HEK293 (cell line): ENCODE measurements around the gene LIMCH1.

Source experiments
- CTCF ChIA-PET: fragments of 350-600 bp; formaldehyde crosslinking; extraction: SDS; loops from one replicate; lab custom pipeline; 2021; ENCODE audit warnings: antibody characterized with exemption; lab: Yijun Ruan, JAX
- POLR2A ChIA-PET: fragments of 300-600 bp; formaldehyde crosslinking; extraction: SDS; loops from one replicate; lab custom pipeline; 2020; ENCODE audit warnings: antibody characterized with exemption, inconsistent platforms; lab: Yijun Ruan, JAX
- H3K27ac ChIP-seq: fragments of 200-500 bp; sonication (Bioruptor generic); 2 replicates; pipeline ENCODE4 v1.5.1; 2014; ENCODE audit warnings: low read depth, low read length, control low read depth, inconsistent platforms; ENCODE audit errors: extremely low read depth
- H3K36me3 ChIP-seq, 2 experiments: fragments of 200-500 bp in 1 of 2; sonication (Bioruptor generic) in 1 of 2; 1 replicate in 1 of 2; 2 replicates in 1 of 2; pipeline ENCODE4 v1.5.1; 2014 to 2017; ENCODE audit warnings: inconsistent platforms in 2 of 2, low read length in 2 of 2; ENCODE audit not compliant: control insufficient read depth in 2 of 2, insufficient read depth in 1 of 2
- H3K4me1 ChIP-seq: fragments of 200-500 bp; sonication (Bioruptor generic); 2 replicates; pipeline ENCODE4 v1.5.1; 2014; ENCODE audit warnings: mild to moderate bottlenecking, low read length, inconsistent platforms; ENCODE audit not compliant: control insufficient read depth, insufficient read depth
- H3K4me3 ChIP-seq: 2 replicates; pipeline ENCODE4 v1.5.1; 2011; ENCODE audit warnings: low read depth, mild to moderate bottlenecking, control low read depth, low read length, moderate library complexity
- H3K9me3 ChIP-seq: fragments of 200-500 bp; sonication (Bioruptor generic); 2 replicates; pipeline ENCODE4 v1.5.1; 2014; ENCODE audit warnings: low read depth, low read length, inconsistent platforms; ENCODE audit not compliant: control insufficient read depth, insufficient read depth
- BCL11B ChIP-seq: fragments of 450-650 bp; formaldehyde crosslinking; IDR thresholded peaks from 2 replicates; pipeline ENCODE4 v1.5.1; 2016; ENCODE audit warnings: low read depth, missing biosample characterization, missing genetic modification characterization
- GLI4 ChIP-seq: fragments of 450-650 bp; formaldehyde crosslinking; IDR thresholded peaks from 2 replicates; pipeline ENCODE4 v1.5.1; 2016; ENCODE audit warnings: missing biosample characterization, missing genetic modification characterization
- GLIS1 ChIP-seq: fragments of 450-650 bp; formaldehyde crosslinking; IDR thresholded peaks from 2 replicates; pipeline ENCODE4 v1.5.1; 2016; ENCODE audit warnings: missing biosample characterization, missing genetic modification characterization
- HOXA7 ChIP-seq: sonication (generic); formaldehyde crosslinking; IDR thresholded peaks from 2 replicates; pipeline ENCODE4 v1.8.1; 2022; ENCODE audit warnings: missing genetic modification reagents, borderline replicate concordance
- HOXD13 ChIP-seq: sonication (generic); formaldehyde crosslinking; IDR thresholded peaks from 2 replicates; pipeline ENCODE4 v1.8.0; 2022; ENCODE audit warnings: missing genetic modification reagents, borderline replicate concordance
- KLF10 ChIP-seq: fragments of 450-650 bp; IDR thresholded peaks from 2 replicates; pipeline ENCODE4 v1.5.1; 2018; ENCODE audit warnings: missing biosample characterization, mild to moderate bottlenecking, missing genetic modification characterization
- REPIN1 ChIP-seq: fragments of 450-650 bp; formaldehyde crosslinking; IDR thresholded peaks from 2 replicates; pipeline ENCODE4 v1.5.1; 2017; ENCODE audit warnings: missing biosample characterization, missing genetic modification characterization, low read depth
- SCRT1 ChIP-seq: fragments of 450-650 bp; formaldehyde crosslinking; IDR thresholded peaks from 2 replicates; pipeline ENCODE4 v1.5.1; 2016; ENCODE audit warnings: missing biosample characterization, missing genetic modification characterization, borderline replicate concordance
- WT1 ChIP-seq: fragments of 450-650 bp; formaldehyde crosslinking; IDR thresholded peaks from 2 replicates; pipeline ENCODE4 v1.5.1; 2016; ENCODE audit warnings: missing biosample characterization, missing genetic modification characterization
- ZFHX2 ChIP-seq: fragments of 450-650 bp; formaldehyde crosslinking; conservative IDR thresholded peaks from 2 replicates; pipeline ENCODE4 v1.5.1; 2016; ENCODE audit warnings: missing biosample characterization, missing genetic modification characterization
- ZNF10 ChIP-seq: fragments of 450-650 bp; formaldehyde crosslinking; IDR thresholded peaks from 2 replicates; pipeline ENCODE4 v1.5.1; 2017; ENCODE audit warnings: missing biosample characterization, missing genetic modification characterization
- ZNF184 ChIP-seq: fragments of 450-650 bp; IDR thresholded peaks from 2 replicates; pipeline ENCODE4 v1.5.1; 2018; ENCODE audit warnings: missing biosample characterization, mild to moderate bottlenecking, missing genetic modification characterization
- ZNF335 ChIP-seq: fragments of 450-650 bp; formaldehyde crosslinking; conservative IDR thresholded peaks from 2 replicates; pipeline ENCODE4 v1.5.1; 2016; ENCODE audit warnings: missing biosample characterization, missing genetic modification characterization
- ZNF433 ChIP-seq: fragments of 450-650 bp; formaldehyde crosslinking; IDR thresholded peaks from 2 replicates; pipeline ENCODE4 v1.5.1; 2016; ENCODE audit warnings: missing biosample characterization, missing genetic modification characterization, low read depth
- ZNF529 ChIP-seq: fragments of 450-650 bp; formaldehyde crosslinking; IDR thresholded peaks from 2 replicates; pipeline ENCODE4 v1.5.1; 2017; ENCODE audit warnings: missing genetic modification characterization, missing biosample characterization; ENCODE audit not compliant: insufficient replicate concordance
- ZNF623 ChIP-seq: fragments of 450-650 bp; formaldehyde crosslinking; IDR thresholded peaks from 2 replicates; pipeline ENCODE4 v1.5.1; 2016; ENCODE audit warnings: missing biosample characterization, missing genetic modification characterization
- ZNF624 ChIP-seq: fragments of 450-650 bp; formaldehyde crosslinking; IDR thresholded peaks from 2 replicates; pipeline ENCODE4 v1.5.1; 2017; ENCODE audit warnings: missing biosample characterization, missing genetic modification characterization
- ZNF677 ChIP-seq: fragments of 450-650 bp; IDR thresholded peaks from 2 replicates; pipeline ENCODE4 v1.5.0; 2018; ENCODE audit warnings: missing biosample characterization, mild to moderate bottlenecking, missing genetic modification characterization, moderate library complexity
- ZNF777 ChIP-seq: fragments of 450-650 bp; formaldehyde crosslinking; IDR thresholded peaks from 2 replicates; pipeline ENCODE4 v1.5.1; 2017; ENCODE audit warnings: missing biosample characterization, missing genetic modification characterization, borderline replicate concordance
- ZNF785 ChIP-seq: fragments of 450-650 bp; formaldehyde crosslinking; IDR thresholded peaks from 2 replicates; pipeline ENCODE4 v1.5.1; 2016; ENCODE audit warnings: missing biosample characterization, missing genetic modification characterization
- ZNF792 ChIP-seq: fragments of 450-650 bp; formaldehyde crosslinking; IDR thresholded peaks from 2 replicates; pipeline ENCODE4 v1.5.1; 2016; ENCODE audit warnings: missing biosample characterization, missing genetic modification characterization
- ZSCAN23 ChIP-seq: fragments of 450-650 bp; formaldehyde crosslinking; IDR thresholded peaks from 2 replicates; pipeline ENCODE4 v1.5.1; 2016; ENCODE audit warnings: missing biosample characterization, missing genetic modification characterization
- TF ChIP-seq, protein P1 (sequence below): fragments of 450-650 bp; formaldehyde crosslinking; IDR thresholded peaks from 2 replicates; pipeline ENCODE4 v1.5.1; 2017; ENCODE audit warnings: missing biosample characterization, missing genetic modification characterization
- TF ChIP-seq, protein P2 (sequence below): fragments of 450-650 bp; formaldehyde crosslinking; IDR thresholded peaks from 2 replicates; pipeline ENCODE4 v1.5.1; 2016; ENCODE audit warnings: missing biosample characterization, missing genetic modification characterization
- TF ChIP-seq, protein P3 (sequence below): fragments of 450-650 bp; formaldehyde crosslinking; IDR thresholded peaks from 2 replicates; pipeline ENCODE4 v1.5.1; 2016; ENCODE audit warnings: missing biosample characterization, missing genetic modification characterization
- TF ChIP-seq, protein P4 (sequence below): fragments of 450-650 bp; formaldehyde crosslinking; IDR thresholded peaks from 2 replicates; pipeline ENCODE4 v1.5.1; 2016; ENCODE audit warnings: missing biosample characterization, missing genetic modification characterization
- TF ChIP-seq, protein P5 (sequence below): fragments of 450-650 bp; formaldehyde crosslinking; IDR thresholded peaks from 2 replicates; pipeline ENCODE4 v1.5.1; 2016; ENCODE audit warnings: missing biosample characterization, missing genetic modification characterization

Gene LIMCH1

DNA sequence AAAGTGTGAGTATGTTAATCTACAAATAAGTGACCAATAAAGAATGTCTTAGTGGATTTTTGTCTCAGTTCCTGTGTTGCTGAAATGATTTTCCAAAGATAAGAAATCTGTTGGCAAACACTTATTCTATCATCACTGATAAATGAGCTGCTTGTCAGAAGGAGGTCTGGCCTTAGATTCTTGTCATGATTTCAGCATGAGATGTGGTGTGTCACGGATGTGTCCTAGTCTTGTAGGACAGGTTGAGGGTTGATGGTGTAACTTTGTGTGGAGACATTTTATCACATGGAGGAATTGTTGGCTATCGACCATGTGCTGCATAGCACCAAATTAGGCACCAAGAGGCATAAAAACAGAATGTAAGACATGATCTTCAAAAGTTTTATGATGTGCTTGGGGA is 31.8 kb upstream of the LIMCH1 start:
- CTCF ChIA-PET = no interaction called here
- no peak overlapping the region for H3K4me3 ChIP-seq
- TF ChIP-seq HOXD13 (CRISPR knock-in tag) = no peak
- TF ChIP-seq ZNF624 (tag by site-specific recombination) = no peak
- no peak for TF ChIP-seq ZNF785
- TF ChIP-seq WT1 (tag by site-specific recombination) = no peak
- TF ChIP-seq, protein P1, sequence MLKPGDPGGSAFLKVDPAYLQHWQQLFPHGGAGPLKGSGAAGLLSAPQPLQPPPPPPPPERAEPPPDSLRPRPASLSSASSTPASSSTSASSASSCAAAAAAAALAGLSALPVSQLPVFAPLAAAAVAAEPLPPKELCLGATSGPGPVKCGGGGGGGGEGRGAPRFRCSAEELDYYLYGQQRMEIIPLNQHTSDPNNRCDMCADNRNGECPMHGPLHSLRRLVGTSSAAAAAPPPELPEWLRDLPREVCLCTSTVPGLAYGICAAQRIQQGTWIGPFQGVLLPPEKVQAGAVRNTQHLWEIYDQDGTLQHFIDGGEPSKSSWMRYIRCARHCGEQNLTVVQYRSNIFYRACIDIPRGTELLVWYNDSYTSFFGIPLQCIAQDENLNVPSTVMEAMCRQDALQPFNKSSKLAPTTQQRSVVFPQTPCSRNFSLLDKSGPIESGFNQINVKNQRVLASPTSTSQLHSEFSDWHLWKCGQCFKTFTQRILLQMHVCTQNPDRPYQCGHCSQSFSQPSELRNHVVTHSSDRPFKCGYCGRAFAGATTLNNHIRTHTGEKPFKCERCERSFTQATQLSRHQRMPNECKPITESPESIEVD (tag by site-specific recombination) = no peak
- TF ChIP-seq ZNF433 (tag by site-specific recombination) = no peak
- TF ChIP-seq ZNF792 (tag by site-specific recombination) = no peak
- TF ChIP-seq ZNF529 (tag by site-specific recombination) = no peak
- no peak for TF ChIP-seq ZNF777
- no peak for TF ChIP-seq BCL11B (tag by site-specific recombination)
- TF ChIP-seq ZNF677 (tag by site-specific recombination) = no peak
- TF ChIP-seq, protein P2, sequence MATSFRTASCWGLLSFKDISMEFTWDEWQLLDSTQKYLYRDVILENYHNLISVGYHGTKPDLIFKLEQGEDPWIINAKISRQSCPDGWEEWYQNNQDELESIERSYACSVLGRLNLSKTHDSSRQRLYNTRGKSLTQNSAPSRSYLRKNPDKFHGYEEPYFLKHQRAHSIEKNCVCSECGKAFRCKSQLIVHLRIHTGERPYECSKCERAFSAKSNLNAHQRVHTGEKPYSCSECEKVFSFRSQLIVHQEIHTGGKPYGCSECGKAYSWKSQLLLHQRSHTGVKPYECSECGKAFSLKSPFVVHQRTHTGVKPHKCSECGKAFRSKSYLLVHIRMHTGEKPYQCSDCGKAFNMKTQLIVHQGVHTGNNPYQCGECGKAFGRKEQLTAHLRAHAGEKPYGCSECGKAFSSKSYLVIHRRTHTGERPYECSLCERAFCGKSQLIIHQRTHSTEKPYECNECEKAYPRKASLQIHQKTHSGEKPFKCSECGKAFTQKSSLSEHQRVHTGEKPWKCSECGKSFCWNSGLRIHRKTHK (tag by site-specific recombination) = no peak
- no peak for TF ChIP-seq ZNF10 (tag by site-specific recombination)
- no peak for TF ChIP-seq ZNF335 (tag by site-specific recombination)
- TF ChIP-seq REPIN1 (tag by site-specific recombination) = no peak
- H3K27ac ChIP-seq = no peak overlapping the region
- POLR2A ChIA-PET = no interaction called here
- no peaks in the 10 kb centered on the region for H3K9me3 ChIP-seq
- no peaks in the 10 kb centered on the region for H3K36me3 ChIP-seq
- H3K4me1 ChIP-seq = 0 out of 2 replicates have a peak, but pooled peaks cover 3% of the 10 kb centered on the region

DNA sequence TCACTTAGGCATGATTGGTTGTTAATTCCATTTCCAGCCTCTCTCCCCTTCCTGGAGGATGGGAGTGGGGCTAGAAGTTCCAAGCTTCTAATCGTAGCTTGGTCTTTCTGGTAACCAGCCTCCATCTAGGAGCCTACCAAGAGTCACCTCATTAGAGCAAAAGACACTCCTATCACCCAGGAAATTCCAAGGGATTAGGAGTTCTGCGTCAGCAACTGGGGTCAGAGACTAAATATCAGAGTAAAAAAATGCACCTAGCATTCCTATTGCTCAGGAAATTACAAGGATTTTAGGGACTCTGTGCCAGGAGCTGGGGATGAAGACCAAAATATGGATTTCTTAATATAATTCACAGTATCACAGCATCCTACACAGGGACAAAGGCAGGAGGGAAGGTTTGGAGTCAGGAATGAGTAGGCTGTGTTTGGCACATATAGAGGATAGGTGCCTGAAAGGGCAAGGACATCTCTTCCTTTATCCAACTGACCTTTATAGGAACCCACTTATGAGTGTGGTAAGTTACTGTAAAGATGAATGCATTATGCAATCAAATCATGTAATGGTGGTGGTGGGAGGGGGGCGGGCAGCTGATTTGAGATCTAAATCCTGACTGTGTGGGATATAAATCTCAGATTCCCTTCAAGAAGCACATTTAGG is 30.5 kb upstream of the LIMCH1 start:
- Histone ChIP-seq H3K9me3 (no peaks in the 10 kb centered on the region), H3K36me3 (no peaks in the 10 kb centered on the region), H3K27ac (no peak overlapping the region), H3K4me1 (0 out of 2 replicates have a peak, but pooled peaks cover 3% of the 10 kb centered on the region), H3K4me3 (no peak overlapping the region)
- CTCF ChIA-PET = interaction anchor here (0.6 kb wide), 1 partner anchor 105 kb away, joined by 5 read pairs; no protein-coding TSS in a partner anchor
- POLR2A ChIA-PET = no interaction called here
- TF ChIP-seq ZFHX2 (tag by site-specific recombination) = no peak
- TF ChIP-seq, protein P3, sequence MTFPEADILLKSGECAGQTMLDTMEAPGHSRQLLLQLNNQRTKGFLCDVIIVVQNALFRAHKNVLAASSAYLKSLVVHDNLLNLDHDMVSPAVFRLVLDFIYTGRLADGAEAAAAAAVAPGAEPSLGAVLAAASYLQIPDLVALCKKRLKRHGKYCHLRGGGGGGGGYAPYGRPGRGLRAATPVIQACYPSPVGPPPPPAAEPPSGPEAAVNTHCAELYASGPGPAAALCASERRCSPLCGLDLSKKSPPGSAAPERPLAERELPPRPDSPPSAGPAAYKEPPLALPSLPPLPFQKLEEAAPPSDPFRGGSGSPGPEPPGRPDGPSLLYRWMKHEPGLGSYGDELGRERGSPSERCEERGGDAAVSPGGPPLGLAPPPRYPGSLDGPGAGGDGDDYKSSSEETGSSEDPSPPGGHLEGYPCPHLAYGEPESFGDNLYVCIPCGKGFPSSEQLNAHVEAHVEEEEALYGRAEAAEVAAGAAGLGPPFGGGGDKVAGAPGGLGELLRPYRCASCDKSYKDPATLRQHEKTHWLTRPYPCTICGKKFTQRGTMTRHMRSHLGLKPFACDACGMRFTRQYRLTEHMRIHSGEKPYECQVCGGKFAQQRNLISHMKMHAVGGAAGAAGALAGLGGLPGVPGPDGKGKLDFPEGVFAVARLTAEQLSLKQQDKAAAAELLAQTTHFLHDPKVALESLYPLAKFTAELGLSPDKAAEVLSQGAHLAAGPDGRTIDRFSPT (tag by site-specific recombination) = no peak
- no peak for TF ChIP-seq KLF10 (tag by site-specific recombination)
- no peak for TF ChIP-seq GLIS1 (tag by site-specific recombination)
- no peak for TF ChIP-seq ZSCAN23 (tag by site-specific recombination)
- no peak for TF ChIP-seq GLI4
- TF ChIP-seq ZNF623 (tag by site-specific recombination) = no peak
- TF ChIP-seq, protein P4, sequence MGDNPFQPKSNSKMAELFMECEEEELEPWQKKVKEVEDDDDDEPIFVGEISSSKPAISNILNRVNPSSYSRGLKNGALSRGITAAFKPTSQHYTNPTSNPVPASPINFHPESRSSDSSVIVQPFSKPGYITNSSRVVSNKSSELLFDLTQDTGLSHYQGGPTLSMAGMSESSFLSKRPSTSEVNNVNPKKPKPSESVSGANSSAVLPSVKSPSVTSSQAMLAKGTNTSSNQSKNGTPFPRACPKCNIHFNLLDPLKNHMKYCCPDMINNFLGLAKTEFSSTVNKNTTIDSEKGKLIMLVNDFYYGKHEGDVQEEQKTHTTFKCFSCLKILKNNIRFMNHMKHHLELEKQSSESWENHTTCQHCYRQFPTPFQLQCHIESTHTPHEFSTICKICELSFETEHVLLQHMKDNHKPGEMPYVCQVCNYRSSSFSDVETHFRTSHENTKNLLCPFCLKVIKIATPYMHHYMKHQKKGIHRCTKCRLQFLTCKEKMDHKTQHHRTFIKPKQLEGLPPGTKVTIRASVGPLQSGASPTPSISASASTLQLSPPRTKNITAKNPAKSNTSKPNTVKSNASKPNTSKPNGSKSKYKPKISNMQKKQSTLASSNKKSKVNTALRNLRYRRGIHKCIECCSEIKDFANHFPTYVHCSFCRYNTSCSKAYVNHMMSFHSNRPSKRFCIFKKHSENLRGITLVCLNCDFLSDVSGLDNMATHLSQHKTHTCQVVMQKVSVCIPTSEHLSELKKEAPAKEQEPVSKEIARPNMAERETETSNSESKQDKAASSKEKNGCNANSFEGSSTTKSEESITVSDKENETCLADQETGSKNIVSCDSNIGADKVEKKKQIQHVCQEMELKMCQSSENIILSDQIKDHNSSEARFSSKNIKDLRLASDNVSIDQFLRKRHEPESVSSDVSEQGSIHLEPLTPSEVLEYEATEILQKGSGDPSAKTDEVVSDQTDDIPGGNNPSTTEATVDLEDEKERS (tag by site-specific recombination) = no peak
- no peak for TF ChIP-seq ZNF184 (tag by site-specific recombination)
- TF ChIP-seq SCRT1 (tag by site-specific recombination) = no peak
- TF ChIP-seq, protein P5, sequence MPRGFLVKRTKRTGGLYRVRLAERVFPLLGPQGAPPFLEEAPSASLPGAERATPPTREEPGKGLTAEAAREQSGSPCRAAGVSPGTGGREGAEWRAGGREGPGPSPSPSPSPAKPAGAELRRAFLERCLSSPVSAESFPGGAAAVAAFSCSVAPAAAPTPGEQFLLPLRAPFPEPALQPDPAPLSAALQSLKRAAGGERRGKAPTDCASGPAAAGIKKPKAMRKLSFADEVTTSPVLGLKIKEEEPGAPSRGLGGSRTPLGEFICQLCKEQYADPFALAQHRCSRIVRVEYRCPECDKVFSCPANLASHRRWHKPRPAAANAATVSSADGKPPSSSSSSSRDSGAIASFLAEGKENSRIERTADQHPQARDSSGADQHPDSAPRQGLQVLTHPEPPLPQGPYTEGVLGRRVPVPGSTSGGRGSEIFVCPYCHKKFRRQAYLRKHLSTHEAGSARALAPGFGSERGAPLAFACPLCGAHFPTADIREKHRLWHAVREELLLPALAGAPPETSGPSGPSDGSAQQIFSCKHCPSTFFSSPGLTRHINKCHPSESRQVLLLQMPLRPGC (tag by site-specific recombination) = no peak
- TF ChIP-seq HOXA7 (CRISPR knock-in tag) = no peak
